ENCODE data around the gene TFCP2.
"Not testable (repeated sequence)": the region's sequence is repeated elsewhere in the genome, so short reads cannot be mapped to it uniquely, and the experiment has no call there.

The TFCP2 gene, protein sequence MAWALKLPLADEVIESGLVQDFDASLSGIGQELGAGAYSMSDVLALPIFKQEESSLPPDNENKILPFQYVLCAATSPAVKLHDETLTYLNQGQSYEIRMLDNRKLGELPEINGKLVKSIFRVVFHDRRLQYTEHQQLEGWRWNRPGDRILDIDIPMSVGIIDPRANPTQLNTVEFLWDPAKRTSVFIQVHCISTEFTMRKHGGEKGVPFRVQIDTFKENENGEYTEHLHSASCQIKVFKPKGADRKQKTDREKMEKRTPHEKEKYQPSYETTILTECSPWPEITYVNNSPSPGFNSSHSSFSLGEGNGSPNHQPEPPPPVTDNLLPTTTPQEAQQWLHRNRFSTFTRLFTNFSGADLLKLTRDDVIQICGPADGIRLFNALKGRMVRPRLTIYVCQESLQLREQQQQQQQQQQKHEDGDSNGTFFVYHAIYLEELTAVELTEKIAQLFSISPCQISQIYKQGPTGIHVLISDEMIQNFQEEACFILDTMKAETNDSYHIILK

DNA sequence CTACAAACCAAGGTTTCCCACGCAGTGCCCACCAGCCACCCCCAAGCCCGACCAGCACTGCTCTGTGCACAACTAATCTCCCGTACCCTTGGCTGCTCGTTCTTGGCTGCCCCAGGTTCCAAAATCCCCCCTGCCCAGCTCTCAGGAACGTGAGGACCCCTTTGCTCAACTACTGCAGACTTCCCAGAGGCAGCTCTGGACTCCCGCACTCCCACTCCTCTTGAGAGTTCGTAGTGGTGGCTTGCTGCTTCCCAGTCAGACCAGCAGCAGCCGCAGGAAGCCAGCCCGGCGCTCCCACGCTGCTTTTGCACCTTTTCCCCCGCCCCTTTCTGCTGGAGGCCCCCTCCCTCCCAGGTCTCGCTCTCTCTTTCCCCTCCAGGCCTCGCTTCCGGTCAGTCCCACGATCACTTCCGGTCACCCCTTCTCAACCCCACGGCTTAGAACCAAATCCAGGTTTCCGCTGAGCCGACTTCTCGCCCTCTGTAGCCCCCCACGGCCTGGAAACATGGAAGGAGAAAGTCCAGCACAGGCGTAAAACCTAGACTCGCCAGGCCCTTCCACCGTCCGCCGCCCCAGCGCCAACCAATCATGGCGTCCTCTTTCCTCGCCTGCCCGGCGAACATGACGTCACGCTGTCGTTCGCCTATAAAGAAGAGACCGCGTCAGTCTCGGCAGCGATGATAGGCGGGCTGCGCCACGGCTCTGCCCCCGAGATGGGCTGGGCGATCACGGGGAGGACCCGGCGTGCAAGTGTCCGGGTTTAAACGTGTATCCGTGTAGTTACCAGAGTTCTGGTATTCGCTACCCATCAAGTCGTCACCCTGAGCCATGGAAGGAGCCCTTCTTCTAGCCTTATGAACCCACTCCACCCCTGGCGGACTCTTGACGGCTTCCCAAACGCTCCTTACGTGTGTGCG, at the start of gene TFCP2:
TFCP2 (minus strand) TSS at position 621 of the 917 bp plus-strand sequence. CDS start 713 bp downstream, outside the sequence.
- Mint-ChIP-seq H3K4me1 (ENCODE audit: low read depth) (peaks cover 13% of the 10 kb centered on the region), H3K27me3 (ENCODE audit: low read depth) (no peaks in the 10 kb centered on the region), H3K4me3 (peak within 1 kb of the TSS; percentile 82), H3K27ac (peak within 1 kb of the TSS; percentile 86), H3K36me3 (ENCODE audit: low read depth) (peaks cover 9% of the 10 kb centered on the region), H3K9me3 (no peaks in the 10 kb centered on the region)
- DNase-seq (ENCODE audit: low spot score) = peak; percentile 94

DNA sequence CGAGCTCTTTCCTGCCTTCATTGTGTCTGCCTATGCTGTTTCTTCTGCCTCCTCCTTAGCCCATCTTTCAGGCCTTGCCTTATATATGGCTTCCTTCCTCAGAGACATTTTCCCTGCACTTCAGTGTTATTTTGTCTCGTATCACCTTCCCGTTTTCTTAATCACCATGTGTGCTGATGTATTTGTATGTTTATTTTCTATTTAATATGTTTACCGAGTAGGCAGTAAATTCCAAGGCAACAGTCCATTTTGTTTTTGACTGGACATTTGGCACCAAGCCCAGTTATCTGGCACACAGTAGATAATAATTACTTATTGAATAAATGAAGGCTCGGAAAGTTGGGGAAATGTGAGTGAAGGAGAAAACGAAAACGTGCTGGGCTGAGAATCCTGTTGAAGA, 49.5 kb upstream of the TFCP2 start:
- DNase-seq (ENCODE audit: low spot score) = no peak
- H3K4me1 Mint-ChIP-seq (ENCODE audit: low read depth) = peaks cover 10% of the 10 kb centered on the region
- no peaks in the 10 kb centered on the region for H3K27me3 Mint-ChIP-seq (ENCODE audit: low read depth)
- H3K36me3 Mint-ChIP-seq (ENCODE audit: low read depth) = no peaks in the 10 kb centered on the region
- no peak overlapping the region for H3K27ac Mint-ChIP-seq
- H3K4me3 Mint-ChIP-seq = no peak overlapping the region
- no peaks in the 10 kb centered on the region for H3K9me3 Mint-ChIP-seq

DNA sequence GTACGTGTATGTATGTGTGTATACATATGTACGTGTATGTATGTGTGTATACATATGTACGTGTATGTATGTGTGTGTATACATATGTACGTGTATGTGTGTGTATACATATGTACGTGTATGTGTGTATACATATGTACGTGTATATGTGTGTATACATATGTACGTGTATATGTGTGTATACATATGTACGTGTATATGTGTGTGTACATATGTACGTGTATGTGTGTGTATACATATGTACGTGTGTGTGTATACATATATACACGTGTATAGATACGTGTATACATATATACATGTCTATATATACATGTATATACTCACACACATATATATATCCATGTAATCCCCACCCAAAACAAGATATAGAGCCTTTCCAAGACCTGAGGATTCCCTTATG, 46.9 kb upstream of the TFCP2 start:
- not testable (repeated sequence) for H3K27me3 Mint-ChIP-seq (ENCODE audit: low read depth)

DNA sequence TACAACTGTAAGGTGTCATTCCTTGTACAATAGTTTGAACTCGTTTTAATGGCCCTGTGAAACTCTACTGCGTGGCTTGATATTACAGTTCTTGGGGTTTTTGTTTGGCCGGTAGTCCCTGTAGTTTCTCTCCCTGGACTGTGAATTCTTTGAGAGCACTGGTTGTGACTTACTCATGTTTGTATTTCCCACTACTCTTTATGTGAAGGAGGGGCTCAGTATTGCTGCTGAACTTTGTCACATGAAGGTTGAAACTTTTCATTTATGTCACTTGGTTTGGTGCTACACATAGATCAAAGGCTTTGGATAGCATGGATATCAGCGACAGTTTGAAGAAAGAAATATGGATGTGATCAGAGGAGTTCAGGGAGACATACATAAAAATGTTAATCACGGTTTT, 46.4 kb upstream of the TFCP2 start:
- H3K9me3 Mint-ChIP-seq = no peaks in the 10 kb centered on the region
- no peak overlapping the region for H3K27ac Mint-ChIP-seq
- no peaks in the 10 kb centered on the region for H3K27me3 Mint-ChIP-seq (ENCODE audit: low read depth)
- H3K4me1 Mint-ChIP-seq (ENCODE audit: low read depth) = peaks cover 15% of the 10 kb centered on the region
- no peaks in the 10 kb centered on the region for H3K36me3 Mint-ChIP-seq (ENCODE audit: low read depth)
- H3K4me3 Mint-ChIP-seq = peak overlapping the region; percentile 46
- DNase-seq (ENCODE audit: low spot score) = no peak

More for the DNA sequence above, 46.9 kb upstream of the TFCP2 start:
- H3K4me3 Mint-ChIP-seq; H3K9me3 Mint-ChIP-seq; DNase-seq (ENCODE audit: low spot score); H3K27ac Mint-ChIP-seq; H3K36me3 Mint-ChIP-seq (ENCODE audit: low read depth): not testable (repeated sequence)
- peaks cover 15% of the 10 kb centered on the region for H3K4me1 Mint-ChIP-seq (ENCODE audit: low read depth)

DNA sequence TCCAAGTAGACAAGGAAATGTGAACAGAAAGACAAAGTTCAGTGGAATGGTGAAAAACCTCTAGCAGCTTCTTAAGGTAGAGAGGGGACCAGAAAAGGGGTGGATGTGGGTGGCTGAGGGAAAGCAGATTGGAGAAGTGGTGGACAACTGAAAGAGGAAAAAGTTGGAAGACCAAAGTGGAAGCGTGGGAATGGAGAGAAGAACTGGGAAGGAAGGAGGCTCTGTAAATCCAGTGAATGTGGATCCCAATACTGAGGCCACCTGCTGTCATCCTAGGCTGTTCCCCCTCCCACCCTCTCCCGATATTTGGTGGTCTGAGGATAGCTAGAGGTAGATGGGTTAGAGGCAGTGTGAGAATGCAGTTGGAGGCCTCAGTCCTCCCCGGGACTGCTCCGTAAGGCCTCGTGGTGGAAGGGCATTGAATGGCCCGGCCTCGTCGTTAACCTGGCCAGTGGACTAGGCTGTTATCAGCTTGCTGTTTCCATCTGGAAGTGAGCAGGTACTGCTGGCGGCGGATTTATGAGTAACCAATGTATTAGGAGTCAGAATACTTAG, 45.7 kb upstream of the TFCP2 start:
- no peaks in the 10 kb centered on the region for H3K27me3 Mint-ChIP-seq (ENCODE audit: low read depth)
- peaks cover 15% of the 10 kb centered on the region for H3K4me1 Mint-ChIP-seq (ENCODE audit: low read depth)
- H3K4me3 Mint-ChIP-seq = peak overlapping the region; percentile 80
- H3K9me3 Mint-ChIP-seq = no peaks in the 10 kb centered on the region
- no peak for DNase-seq (ENCODE audit: low spot score)
- no peaks in the 10 kb centered on the region for H3K36me3 Mint-ChIP-seq (ENCODE audit: low read depth)
- peak overlapping the region; percentile 85 for H3K27ac Mint-ChIP-seq

DNA sequence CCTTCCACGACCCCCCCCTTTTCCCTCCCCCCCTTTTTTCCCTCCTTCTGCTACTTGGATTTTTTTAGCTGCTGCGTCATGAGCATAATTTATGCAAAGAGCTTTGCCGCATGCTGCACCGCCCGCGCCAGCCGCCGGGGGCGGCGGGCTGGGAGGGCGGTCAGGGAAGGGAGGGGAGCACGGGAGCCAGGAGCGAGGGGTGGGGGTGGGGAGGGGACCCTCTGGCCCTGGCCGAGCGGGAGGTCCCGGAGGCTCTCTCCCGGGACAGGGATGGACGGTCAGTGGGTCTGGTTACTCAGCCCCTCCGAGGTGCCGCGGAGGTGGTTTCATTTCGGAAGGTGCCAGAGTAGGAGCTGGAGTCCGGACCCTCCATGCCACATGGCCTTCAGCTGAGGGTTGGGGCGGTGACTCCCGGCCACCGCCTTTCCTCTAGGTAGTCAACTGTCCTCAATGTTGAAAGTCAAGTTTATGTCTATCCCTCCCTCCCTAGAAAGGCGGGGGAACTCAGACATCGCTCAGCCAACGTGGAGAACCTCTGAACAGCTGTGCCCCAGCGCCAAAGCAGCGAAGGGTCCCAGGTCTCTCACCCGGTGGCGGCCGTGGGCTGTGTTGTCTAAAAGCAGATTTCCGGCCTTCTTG, 45.2 kb upstream of the TFCP2 start, which contains the start of gene POU6F1:
POU6F1 (minus strand) TSS at position 95 of the 639 bp plus-strand sequence. CDS start 11,226 bp downstream, outside the sequence.
- peak within 1 kb of the TSS; percentile 80 for H3K4me3 Mint-ChIP-seq
- H3K27me3 Mint-ChIP-seq (ENCODE audit: low read depth) = no peaks in the 10 kb centered on the region
- DNase-seq (ENCODE audit: low spot score) = peak; percentile 57
- H3K4me1 Mint-ChIP-seq (ENCODE audit: low read depth) = peaks cover 15% of the 10 kb centered on the region
- no peaks in the 10 kb centered on the region for H3K9me3 Mint-ChIP-seq
- no peaks in the 10 kb centered on the region for H3K36me3 Mint-ChIP-seq (ENCODE audit: low read depth)
- H3K27ac Mint-ChIP-seq = peak within 1 kb of the TSS; percentile 85

DNA sequence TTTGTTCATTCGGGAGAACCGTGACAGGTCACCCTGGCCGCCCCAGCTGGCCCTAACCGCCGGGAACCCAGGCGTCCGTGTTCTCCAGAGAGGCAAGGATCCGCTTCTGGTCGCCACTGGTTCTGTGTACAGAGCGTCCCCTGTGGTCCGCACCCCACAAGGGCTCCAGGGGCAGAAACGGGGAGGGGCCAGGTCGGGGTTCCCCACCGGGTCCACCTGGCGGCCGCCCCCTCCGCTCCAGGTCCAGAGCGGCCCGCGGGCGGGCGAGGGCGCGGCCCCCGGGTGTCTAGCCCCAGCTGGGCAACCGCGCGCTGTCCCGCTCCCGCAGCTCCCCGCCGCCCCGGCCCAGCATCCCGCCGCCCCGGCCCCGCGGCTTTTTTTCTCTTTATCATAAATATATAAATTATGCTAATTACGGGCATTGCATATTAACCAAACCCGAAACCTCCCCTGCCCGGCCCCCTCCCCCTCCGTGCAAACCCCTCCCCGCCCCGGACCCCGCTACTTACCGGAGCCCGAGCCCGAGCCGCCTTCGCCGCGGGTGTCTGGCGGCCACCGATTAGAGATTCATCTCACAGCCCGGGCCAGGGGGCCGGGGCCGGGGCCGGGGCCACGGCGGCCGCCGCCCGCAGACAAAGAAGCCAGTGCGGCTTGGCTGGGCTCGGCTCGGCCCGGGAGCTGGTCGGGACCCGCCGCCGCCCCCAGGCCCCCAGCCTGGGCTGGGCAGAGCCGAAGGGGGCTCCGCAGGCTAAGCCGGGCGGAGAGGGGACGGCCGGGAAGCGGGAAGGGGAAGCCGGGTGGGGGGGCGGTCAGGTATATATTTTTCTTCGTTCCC, 44.4 kb upstream of the TFCP2 start:
- Mint-ChIP-seq H3K4me3 (peak overlapping the region; percentile 80), H3K27me3 (ENCODE audit: low read depth) (no peaks in the 10 kb centered on the region), H3K4me1 (ENCODE audit: low read depth) (peaks cover 15% of the 10 kb centered on the region), H3K9me3 (no peaks in the 10 kb centered on the region), H3K27ac (peak overlapping the region; percentile 85), H3K36me3 (ENCODE audit: low read depth) (no peaks in the 10 kb centered on the region)
- DNase-seq (ENCODE audit: low spot score) = peak; percentile 21

DNA sequence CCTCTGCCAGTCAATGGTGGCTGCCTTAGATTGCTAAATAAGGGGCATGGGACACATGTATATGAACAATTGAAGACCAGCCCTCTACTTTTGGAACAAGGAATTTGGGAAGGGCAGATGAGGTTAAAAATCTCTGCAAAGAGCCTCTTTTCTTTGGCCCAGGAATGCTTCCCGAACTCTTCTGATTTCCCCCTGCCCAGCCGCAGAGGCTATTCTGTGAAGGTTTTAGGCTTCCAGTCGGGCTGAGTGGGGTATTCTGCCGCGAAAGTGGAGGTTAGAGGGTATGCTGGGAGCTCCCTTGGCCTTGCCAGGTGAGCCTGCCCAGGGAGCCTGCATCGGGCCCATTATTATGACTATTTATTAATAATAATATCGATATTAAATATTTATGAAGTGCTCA, 43.7 kb upstream of the TFCP2 start:
- Mint-ChIP-seq H3K36me3 (ENCODE audit: low read depth) (no peaks in the 10 kb centered on the region), H3K4me1 (ENCODE audit: low read depth) (peaks cover 15% of the 10 kb centered on the region)

DNA sequence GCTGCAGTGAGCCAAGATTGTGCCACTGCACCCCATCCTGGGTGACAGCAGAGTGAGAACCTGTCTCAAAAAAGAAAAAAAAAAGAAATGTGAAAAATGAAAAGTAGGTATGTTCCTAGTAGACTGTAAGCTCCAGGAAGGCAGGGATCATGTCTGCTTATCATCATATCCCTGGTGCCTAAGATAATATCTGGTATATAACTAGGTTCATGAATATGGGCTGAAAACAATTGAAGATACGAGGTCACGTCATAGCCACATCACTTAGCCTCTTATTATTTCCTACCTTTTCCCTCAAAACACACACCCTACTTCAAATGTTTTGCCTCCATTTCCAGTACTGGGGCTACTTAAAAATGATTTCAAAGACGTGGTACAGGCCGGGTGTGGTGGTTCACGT, 42.0 kb upstream of the TFCP2 start:
- H3K36me3 Mint-ChIP-seq (ENCODE audit: low read depth) = no peaks in the 10 kb centered on the region
- no peaks in the 10 kb centered on the region for H3K9me3 Mint-ChIP-seq
- peaks cover 15% of the 10 kb centered on the region for H3K4me1 Mint-ChIP-seq (ENCODE audit: low read depth)
- no peak overlapping the region for H3K4me3 Mint-ChIP-seq
- no peak overlapping the region for H3K27ac Mint-ChIP-seq
- no peak for DNase-seq (ENCODE audit: low spot score)
- no peaks in the 10 kb centered on the region for H3K27me3 Mint-ChIP-seq (ENCODE audit: low read depth)

More for the DNA sequence above, 43.7 kb upstream of the TFCP2 start:
- H3K4me3 Mint-ChIP-seq = peak overlapping the region; percentile 65
- H3K9me3 Mint-ChIP-seq = no peaks in the 10 kb centered on the region
- DNase-seq (ENCODE audit: low spot score) = no peak
- H3K27me3 Mint-ChIP-seq (ENCODE audit: low read depth) = no peaks in the 10 kb centered on the region
- peak overlapping the region; percentile 31 for H3K27ac Mint-ChIP-seq

DNA sequence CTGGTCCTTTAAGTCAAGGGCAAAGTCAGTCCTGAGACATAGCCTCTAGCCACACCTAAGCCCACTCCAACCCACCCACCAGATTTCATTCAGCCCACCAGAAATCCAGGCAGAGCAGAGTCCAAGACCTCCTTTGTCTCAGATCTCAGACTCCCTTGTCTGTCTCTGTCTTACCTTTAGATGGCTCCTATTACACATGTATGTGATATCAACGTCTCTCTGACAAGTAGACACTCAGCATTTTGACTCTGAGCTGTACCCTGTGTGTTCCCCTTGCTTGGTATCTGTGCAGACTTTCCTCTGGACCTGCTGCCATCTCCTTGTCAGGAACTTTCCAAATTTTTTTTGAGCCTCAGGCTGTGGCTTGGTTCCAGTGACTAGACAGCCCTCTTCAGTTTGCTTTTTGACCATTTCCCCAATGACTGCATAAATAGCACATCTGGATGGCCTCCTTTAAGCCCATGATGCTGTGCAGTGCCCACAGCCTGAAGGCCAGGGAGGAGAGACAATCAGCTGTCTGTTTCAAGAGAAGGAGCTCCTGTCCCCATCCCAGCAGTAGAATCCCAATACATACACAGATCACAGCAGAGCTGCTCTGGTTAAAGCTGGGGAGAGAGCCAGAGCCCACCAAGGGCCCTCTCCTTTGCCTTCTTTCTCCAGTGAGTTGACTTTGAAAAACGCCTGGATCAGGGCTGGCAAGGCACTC, 37.9 kb upstream of the TFCP2 start:
- H3K27me3 Mint-ChIP-seq (ENCODE audit: low read depth) = no peaks in the 10 kb centered on the region
- no peaks in the 10 kb centered on the region for H3K36me3 Mint-ChIP-seq (ENCODE audit: low read depth)
- H3K27ac Mint-ChIP-seq = no peak overlapping the region
- DNase-seq (ENCODE audit: low spot score) = no peak
- H3K4me3 Mint-ChIP-seq = no peak overlapping the region
- no peaks in the 10 kb centered on the region for H3K4me1 Mint-ChIP-seq (ENCODE audit: low read depth)
- H3K9me3 Mint-ChIP-seq = no peaks in the 10 kb centered on the region

DNA sequence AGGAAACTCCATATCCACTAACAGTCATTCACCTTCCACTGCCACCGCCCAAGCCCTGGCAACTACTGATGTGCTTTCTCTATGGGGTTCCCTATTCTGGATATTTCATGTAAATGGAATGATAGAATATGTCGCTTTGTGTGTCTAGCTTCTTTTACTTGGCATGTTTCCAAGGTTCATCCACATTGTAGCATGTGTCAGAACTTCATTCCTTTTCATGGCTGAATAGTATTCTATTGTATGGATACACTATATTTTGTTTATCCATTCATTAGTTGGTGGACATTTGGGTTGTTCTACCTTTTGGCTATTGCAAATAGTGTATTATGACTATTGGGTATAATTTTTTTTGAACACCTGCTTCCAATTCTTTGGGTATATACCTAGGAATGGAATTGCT, 36.3 kb upstream of the TFCP2 start:
- H3K27ac Mint-ChIP-seq = no peak overlapping the region
- no peak for DNase-seq (ENCODE audit: low spot score)
- no peaks in the 10 kb centered on the region for H3K36me3 Mint-ChIP-seq (ENCODE audit: low read depth)
- no peaks in the 10 kb centered on the region for H3K9me3 Mint-ChIP-seq
- H3K27me3 Mint-ChIP-seq (ENCODE audit: low read depth) = no peaks in the 10 kb centered on the region
- H3K4me3 Mint-ChIP-seq = no peak overlapping the region
- H3K4me1 Mint-ChIP-seq (ENCODE audit: low read depth) = no peaks in the 10 kb centered on the region

DNA sequence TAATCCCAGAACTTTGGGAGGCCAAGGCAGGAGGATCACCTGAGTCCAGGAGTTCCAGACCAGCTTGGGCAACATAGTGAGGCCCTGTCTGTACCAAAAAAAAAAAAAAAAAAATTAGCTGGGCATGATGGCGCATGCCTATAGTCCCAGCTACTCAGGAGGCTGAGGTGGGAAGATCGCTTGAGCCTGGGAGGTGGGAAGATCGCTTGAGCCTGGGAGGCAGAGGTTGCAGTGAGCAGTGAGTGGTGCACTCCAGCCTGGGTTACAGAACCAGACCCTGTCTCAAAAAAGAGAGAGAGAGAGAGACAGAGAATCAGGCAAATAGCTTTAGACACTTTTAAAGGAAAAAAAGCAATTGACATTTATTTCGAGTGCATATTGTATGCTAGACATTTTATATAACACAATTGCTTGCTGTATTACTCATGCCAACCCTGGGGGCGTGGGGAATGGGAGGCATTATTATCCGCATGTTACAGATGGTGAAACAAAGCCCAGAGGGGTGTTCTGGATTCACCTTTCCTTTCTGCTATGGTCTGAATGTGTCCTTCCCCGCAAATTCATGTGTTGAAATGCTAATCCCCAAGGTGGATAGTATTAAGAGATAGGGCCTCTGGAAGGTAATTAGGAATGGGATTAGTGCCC, 35.2 kb upstream of the TFCP2 start:
- H3K4me3 Mint-ChIP-seq = no peak overlapping the region

More for the DNA sequence above, 35.2 kb upstream of the TFCP2 start:
- Mint-ChIP-seq H3K36me3 (ENCODE audit: low read depth) (no peaks in the 10 kb centered on the region), H3K27ac (no peak overlapping the region), H3K27me3 (ENCODE audit: low read depth) (no peaks in the 10 kb centered on the region), H3K9me3 (no peaks in the 10 kb centered on the region), H3K4me1 (ENCODE audit: low read depth) (peaks cover 4% of the 10 kb centered on the region)
- no peak for DNase-seq (ENCODE audit: low spot score)
